IPS-18c (cell line): ENCODE measurements around the gene SPTLC3.

Experiments used
- H3K4me3 ChIP-seq: 2 replicates; pipeline ENCODE4 v1.7.0; 2013; ENCODE audit warnings: low read depth, mild to moderate bottlenecking, low read length, moderate library complexity; ENCODE audit not compliant: insufficient read depth
- H3K9me3 ChIP-seq: one replicate; pipeline ENCODE4 v1.6.1; 2013; ENCODE audit warnings: mild to moderate bottlenecking, low read length, moderate library complexity; ENCODE audit not compliant: control insufficient read depth, insufficient read depth

Gene SPTLC3

DNA sequence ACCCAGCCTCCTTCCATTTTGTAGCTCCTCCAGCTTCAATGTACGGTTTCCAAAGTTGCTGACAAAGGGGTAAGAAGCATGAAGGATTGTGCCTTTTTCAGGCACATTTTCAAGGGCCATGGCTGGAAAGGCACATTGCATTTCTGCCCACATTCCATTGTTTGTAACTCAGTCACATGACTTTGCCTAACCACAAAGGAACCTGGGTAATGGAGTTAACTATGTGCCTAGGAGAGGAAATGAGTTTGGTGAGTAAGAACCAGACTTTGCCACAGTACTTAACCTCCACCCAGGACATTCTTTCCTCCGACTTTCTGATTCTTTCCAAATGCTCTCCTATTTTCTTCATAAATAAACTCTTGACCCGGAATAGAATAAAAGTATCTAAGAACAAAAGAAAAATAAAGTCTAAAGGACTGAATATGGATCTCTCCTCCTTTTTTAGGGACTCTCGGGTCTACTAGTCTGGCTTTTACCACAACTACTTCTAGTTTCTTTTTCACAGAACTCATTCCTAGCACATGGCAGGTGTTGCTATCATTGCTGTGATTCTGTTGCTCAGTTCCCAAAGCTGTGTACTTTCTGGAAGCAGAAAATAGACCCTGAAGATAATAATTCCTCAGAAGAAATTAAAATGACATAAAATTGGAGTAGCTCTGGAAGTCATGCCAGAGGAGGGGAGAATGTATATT lies 130.8 kb downstream of the SPTLC3 start:
- Histone ChIP-seq H3K4me3 (no peak overlapping the region), H3K9me3 (no peaks in the 10 kb centered on the region)

DNA sequence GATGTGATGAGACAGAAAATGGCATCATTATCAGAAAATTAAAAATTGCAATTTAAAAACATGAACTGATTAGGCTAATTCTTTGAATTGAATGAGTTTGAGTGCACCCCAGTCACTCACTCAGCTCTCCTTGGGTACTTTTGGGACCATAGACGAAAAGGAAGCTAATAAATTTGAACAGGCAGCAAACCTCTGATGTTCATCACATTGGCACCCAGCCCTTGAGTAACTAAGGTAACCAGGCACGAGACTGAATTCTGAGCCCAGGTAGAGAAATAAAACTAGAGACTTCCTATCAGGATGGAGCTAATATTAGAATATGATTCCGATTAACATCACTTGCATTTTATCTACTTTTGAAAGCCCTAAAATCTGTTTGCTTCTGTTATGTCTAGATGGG lies 131.4 kb downstream of the SPTLC3 start:
- Histone ChIP-seq H3K4me3 (no peak overlapping the region), H3K9me3 (no peaks in the 10 kb centered on the region)

DNA sequence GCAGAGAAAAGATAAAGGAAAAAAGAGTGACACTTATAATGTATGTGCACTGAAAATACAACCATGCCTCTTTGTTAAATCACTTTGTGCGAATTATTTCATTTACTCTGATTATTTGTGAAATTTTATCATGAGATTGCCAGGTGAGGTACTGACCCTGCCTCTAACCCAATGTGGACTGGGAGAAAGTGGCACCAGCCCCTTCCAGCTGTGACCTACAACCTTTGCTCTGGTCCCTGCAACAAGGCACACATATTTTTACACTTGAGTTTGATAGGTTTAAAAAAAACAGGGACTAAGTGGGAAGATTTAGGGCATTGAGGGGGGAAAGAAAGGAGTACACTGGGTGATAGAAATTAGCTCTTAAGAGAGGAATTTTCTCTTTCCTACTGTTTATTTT lies 132.0 kb downstream of the SPTLC3 start:
- H3K4me3 ChIP-seq = no peak overlapping the region
- H3K9me3 ChIP-seq = no peaks in the 10 kb centered on the region

DNA sequence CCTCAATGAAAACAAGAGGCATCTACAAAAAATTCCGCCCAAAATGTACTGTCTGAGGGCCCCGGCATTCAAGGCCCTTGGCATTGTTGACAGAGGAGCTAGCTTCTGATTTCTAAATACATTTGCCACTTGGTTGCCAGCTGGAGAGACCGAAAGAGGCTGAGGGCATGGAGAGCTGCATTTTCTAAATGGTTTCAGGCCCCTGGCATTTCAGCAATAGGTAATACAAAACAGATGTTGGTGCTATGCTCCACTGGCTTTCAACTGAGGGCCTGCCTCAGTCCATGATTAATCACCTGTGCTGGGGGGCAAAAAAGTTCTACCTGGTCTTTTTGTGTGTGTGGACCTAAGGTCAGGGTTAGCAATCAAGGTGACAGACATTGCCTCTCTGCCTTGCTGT lies 132.8 kb downstream of the SPTLC3 start:
- H3K4me3 ChIP-seq = no peak overlapping the region
- H3K9me3 ChIP-seq = no peaks in the 10 kb centered on the region

DNA sequence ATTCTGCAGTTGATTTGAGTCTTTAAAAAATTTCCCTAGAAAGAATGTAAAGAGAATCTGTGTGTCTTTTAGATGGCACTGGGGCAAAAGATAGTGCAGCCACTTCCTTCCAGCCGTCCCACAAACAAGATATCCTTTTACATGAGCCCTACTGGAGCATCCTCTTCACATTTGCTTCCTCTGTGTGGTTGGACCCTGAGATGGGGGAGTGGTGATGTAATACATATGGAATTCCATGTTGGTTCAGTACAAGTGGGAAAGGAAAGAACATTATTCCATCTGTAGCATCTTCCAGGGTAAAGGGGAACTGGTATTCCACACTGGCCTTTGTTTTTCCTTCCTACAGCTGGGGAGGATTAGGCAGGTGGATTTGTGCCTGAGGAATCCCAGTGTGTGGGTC lies 133.4 kb downstream of the SPTLC3 start:
- no peaks in the 10 kb centered on the region for H3K9me3 ChIP-seq
- H3K4me3 ChIP-seq = no peak overlapping the region

DNA sequence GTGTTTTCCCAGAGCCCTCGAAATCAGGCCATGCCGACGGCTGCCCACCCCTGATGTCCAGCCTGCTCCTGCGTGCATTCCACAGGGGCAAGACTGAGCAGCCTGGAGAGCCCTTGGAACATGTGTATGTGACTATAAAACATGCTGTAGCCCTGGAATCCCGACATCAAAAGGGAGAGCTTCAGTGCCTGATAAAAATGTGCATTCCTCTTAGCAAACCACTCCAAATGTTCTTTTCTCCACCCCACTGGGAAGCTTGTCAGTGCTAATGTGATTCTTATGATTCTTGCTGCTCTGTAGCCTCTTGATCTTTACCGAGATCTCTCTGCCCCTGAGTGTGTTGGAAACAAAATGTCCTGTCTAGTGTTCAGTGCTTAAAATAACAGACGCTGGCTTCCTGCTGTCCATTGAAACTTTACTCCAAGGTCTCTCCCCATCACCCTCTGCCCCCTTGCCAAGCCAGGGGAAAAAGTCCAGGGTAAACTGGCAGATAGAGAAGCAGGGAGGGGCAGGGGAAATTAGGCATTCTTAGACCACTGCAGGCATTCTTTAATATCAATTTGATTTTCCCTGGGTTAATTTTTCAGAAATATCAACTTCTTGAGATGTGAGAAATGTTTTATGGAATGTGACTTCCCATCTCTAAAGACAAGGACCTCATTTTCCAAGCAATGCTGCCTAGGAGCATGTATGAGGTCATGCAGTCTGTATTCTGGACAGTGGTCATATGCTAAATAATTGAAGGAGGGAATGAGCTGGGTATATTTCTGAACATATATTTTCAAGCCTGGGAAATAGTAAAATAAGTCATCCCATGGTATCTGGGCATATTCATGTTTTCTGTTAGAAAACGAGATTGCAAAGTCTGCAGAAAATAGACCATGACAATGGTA lies 138.5 kb downstream of the SPTLC3 start:
- Histone ChIP-seq H3K4me3 (no peak overlapping the region), H3K9me3 (no peaks in the 10 kb centered on the region)

DNA sequence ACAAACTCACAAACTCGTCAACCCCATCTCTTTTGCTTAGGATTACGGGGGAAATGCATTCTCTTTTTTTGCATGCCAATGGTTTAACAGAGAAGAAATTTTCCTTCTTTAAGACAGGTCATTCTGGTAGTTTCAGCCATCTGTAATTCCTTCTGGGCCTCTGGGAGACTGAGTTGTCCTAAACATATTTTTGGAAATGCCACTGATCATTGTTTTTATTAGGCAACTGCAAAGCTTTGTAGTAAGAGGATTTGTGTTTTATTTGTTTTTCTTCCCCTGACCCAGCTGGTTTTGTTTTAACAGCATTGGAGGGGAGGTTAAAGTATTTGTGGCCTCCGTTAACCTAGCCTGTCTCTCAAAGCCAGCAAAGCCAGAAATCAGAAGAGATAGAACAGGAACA lies 139.2 kb downstream of the SPTLC3 start:
- Histone ChIP-seq H3K4me3 (no peak overlapping the region), H3K9me3 (no peaks in the 10 kb centered on the region)

DNA sequence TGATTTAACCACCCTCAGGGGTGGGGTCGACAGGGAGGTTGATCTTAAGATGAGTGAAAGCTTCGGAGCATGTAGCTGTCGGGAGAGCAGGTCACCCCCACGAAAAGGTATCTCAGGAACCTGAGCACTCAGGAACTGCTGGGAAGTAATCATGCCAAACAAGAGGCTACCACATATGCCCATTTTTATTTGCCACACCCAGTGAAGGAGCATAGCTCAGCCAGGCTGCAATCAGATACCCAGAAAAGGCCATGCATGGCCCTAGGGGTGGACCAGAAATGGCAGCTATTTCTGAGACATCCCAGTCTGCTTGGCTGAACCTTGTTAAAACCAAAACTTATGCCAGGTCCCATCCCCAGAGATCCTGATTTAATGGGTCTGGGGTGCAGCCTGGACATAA lies 139.6 kb downstream of the SPTLC3 start:
- no peaks in the 10 kb centered on the region for H3K9me3 ChIP-seq
- no peak overlapping the region for H3K4me3 ChIP-seq

DNA sequence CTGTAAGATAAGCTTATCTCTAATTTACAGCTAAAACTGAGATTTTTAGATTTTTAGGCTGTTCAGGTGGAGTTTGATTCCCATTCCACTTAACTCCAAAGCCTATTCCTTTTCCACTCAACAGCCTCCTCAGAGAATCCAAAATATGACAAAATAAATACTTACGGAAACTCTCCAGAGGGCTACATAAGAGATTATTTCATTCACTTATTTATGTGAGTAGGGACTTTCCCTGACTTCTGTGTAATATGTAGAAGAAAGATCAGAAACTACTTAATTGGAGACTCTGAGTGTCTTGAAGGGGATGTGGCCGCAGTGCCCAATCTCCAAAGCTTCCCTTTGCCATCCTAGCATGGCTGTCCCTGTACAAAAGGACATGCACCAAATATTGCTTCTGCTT lies 140.2 kb downstream of the SPTLC3 start:
- no peak overlapping the region for H3K4me3 ChIP-seq
- no peaks in the 10 kb centered on the region for H3K9me3 ChIP-seq

DNA sequence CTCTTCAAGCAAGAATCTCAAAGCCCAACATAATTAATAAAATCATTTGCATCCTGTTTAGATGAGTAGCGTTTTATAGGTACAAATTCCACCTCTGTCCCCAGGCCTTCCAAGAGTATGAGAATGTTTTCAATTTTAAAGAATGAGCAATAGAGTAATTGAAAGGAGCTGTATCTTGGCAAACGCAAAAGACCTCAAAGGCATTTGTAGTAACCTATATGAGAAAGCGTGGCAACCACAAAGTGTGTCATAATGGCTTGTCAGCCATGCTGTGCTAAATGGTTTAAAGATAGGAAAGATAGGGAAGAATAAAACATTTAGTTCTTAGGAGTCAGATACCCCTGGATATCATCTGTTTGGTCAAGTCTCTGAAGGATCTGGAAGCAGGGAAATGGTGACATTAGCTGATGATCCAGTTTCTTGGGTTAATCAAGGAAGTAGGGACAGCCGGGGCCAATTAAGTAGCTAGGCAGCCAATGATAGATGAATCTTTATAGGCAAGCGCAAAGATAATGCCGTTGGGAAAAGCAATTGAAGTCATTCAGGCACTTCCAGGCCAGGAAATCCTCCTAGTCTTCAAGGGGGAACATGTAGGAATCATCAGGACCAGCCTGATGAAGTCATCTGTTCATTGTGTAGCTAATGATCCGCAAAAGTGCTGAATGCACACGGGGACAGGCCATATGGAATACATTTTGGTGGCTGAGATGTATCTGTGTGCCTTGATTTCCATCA lies 140.8 kb downstream of the SPTLC3 start:
- Histone ChIP-seq H3K4me3 (no peak overlapping the region), H3K9me3 (no peaks in the 10 kb centered on the region)

DNA sequence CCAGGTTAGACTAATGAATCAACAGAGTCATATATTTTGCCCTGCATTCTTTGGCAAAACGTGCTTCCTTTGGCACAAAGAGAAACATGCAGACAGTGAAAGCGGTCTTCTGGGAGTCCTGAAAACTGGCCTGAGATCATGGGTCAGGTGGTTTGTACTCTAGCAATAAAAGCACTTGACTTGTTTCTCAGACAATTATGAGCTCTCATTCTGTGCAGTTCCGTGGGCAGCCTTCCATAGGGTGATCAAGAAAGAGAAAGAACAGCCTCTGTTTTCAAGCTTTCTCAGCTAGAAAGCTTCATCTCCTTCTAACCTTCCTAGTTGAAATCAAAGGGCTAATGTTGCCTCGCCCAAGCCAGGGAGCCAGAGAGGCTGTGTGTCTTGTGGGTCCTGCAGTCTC lies 149.6 kb downstream of the SPTLC3 start:
- no peaks in the 10 kb centered on the region for H3K9me3 ChIP-seq
- H3K4me3 ChIP-seq = no peak overlapping the region

DNA sequence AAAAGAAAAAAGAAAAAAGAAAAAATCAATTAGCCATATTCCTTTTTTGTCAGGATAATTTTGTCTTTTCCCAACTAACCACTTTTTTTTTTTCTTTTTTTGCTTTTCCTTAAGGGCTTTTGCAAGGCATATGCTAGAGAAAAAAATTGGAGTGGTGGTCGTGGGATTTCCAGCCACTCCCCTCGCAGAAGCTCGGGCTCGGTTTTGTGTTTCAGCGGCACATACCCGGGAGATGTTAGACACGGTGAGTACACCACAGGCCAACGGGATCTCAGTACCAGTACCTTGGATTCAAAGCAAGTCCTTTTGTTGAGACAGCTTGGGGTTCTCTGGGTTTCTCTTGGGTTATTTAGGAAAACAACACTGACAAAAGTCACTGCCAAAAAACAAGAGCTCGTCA lies 151.1 kb downstream of the SPTLC3 start:
- H3K4me3 ChIP-seq = no peak overlapping the region

DNA sequence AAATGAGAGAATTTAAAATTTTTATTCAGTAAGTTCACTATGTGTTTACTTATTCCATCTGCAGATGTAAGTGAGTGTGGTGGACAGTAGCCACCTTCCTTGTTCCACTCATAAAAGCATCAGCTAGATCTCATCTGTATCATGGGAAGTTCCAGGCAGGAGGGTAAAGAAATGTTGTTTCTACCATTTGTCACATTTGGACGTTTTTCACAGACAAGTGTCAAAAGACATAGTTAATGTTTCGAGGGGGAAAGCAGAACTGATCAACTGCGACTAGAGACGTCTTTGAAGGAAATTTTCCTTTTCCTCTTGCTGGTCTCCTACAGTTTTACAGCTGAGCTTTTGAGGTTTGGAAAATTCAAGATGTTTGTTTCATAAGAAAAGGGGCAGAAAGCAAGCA lies 156.4 kb downstream of the SPTLC3 start:
- no peaks in the 10 kb centered on the region for H3K9me3 ChIP-seq
- no peak overlapping the region for H3K4me3 ChIP-seq

More for the DNA sequence above, 151.1 kb downstream of the SPTLC3 start:
- H3K9me3 ChIP-seq = no peaks in the 10 kb centered on the region

DNA sequence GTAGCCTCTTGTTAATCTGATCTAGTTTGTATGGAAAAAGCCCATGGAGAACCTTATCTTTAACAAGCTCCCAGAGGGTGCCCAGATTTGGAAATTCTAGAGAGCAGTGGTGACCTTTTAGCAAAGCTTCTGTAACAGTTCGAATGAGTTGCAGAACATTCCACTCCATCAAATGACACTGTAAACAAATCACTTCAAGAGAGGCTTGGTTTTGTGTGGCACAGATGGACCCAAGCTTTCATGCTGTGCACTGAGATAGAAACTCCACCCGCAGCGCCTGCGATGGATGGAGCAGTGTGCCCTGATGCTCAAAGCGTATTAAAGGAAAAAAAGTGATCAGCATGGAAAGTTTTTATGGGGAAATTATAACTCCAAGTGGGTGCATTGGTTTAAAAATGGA lies 157.2 kb downstream of the SPTLC3 start:
- Histone ChIP-seq H3K9me3 (no peaks in the 10 kb centered on the region), H3K4me3 (no peak overlapping the region)

DNA sequence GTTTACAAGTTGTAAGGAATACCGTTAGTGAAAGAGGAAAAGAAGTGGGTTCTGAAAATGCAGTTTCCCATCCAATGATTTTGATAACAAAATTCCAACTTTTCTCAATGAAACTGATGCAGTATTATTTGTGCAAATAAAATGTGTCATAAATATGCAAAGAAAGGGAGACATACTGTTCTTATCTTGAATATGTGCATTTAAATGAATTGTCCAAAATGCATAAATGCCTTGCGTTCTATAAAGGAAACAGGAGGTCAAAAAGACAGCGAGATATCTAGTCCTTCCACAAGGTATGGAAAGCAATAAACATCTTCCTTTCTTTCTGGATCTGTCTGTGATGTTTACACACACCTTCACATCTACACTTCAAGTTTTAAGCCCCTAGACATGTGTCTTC lies 157.7 kb downstream of the SPTLC3 start:
- Histone ChIP-seq H3K9me3 (no peaks in the 10 kb centered on the region), H3K4me3 (no peak overlapping the region)

DNA sequence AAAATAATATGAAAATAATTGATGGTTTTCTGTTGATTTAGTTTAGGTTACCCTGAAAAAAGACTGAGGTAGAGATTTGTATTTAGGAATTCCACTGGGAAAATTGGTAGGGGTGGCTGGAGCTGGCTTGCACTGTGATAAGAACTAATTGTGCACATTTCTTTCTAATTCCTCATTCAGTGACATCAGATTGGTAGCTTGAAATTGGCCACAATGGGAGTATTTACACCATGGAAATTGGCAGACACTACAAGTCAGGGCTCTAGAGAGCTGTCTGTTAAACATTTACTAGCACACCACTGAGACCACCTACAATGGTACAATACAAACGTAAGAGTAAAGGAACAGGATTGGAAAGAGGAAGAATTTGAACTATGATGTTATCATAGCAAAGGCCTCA lies 160.3 kb downstream of the SPTLC3 start:
- H3K9me3 ChIP-seq = no peaks in the 10 kb centered on the region
- no peak overlapping the region for H3K4me3 ChIP-seq

DNA sequence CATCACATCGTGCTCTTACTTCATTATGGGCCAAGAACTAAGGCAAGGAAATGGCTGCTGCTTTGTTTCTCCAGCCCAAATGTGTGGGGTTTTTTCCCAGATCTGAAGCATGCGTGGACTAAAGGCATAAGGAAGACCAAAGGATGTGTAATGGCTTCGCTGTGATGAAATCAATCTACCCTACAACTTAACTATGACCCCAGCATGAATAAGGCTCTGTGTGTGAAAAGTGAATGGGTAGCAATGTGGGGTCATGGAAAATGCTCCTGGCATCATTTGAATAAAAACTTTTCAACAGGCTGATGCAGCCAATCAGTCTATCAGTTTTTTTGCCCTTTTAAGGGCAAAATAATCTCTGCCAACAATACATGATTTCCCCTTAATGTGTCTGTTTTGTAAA lies 162.0 kb downstream of the SPTLC3 start:
- H3K9me3 ChIP-seq = no peaks in the 10 kb centered on the region
- no peak overlapping the region for H3K4me3 ChIP-seq

DNA sequence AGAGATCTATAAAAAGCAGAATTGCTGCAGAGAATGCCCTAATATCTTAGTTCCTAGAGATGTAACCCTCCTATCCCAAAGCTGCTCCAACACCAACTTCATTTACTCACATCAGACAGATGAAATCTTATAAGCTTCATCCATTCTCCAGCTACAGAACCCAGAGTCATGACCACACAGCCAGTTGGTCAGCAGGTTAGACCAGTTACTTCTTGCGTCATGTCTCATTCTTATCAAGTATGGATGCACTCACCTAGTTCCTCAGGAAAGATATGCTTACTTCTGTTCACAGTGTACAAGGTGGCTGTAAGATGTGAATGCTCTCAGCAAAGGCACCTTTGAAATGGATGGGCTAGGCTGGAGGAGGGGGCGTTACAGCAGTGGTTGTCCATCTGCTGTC lies 164.4 kb downstream of the SPTLC3 start:
- H3K9me3 ChIP-seq = no peaks in the 10 kb centered on the region
- no peak overlapping the region for H3K4me3 ChIP-seq
